ENCODE data around the gene XAB2.

DNA sequence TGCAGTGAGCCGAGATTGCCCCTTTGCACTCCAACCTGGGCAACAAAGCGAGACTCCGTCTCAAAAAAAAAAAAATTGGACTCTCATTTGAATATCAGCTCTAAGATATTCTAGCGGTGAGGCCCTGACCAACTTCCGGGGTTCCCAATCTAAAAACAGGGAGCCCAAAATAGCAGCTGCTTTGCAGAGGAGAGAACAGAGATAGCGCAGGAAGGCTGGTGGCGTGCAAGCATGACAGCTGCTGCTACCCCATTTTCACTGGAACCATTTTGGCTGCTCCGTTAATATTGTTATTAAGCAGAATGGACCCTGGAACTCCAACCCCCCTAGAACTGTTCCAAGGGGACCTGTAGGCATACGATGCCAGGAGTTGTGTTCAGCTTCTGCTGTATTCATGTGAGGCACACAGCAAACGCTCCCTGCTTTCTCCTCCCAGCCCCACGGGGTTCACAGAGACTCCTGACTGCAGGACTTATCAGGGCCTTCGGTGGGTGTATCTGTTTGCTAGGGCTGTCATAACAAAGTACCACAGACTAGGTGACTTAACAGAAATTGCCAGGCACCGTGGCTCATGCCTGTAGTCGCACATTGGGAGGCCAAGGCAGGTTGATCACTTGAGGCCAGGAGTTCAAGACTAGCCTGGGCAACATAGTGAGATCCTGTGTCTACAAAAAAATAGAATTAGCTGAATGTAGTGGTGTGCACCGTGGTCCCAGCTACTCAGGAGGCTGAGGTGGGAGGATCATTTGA, 19.1 kb upstream of the XAB2 start:
- TF ChIP-seq, protein P1, sequence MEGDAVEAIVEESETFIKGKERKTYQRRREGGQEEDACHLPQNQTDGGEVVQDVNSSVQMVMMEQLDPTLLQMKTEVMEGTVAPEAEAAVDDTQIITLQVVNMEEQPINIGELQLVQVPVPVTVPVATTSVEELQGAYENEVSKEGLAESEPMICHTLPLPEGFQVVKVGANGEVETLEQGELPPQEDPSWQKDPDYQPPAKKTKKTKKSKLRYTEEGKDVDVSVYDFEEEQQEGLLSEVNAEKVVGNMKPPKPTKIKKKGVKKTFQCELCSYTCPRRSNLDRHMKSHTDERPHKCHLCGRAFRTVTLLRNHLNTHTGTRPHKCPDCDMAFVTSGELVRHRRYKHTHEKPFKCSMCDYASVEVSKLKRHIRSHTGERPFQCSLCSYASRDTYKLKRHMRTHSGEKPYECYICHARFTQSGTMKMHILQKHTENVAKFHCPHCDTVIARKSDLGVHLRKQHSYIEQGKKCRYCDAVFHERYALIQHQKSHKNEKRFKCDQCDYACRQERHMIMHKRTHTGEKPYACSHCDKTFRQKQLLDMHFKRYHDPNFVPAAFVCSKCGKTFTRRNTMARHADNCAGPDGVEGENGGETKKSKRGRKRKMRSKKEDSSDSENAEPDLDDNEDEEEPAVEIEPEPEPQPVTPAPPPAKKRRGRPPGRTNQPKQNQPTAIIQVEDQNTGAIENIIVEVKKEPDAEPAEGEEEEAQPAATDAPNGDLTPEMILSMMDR (IDR thresholded peaks at IDR 0.05; ENCODE audit: low read depth, low read length, poor library complexity, severe bottlenecking): no peak
- no peak for TF ChIP-seq EZH2phosphoT487 (IDR thresholded peaks at IDR 0.05; ENCODE audit: borderline replicate concordance, low read length)

Measured in DOHH2 (cell line).